Smooth muscle cell (in vitro differentiated cells): ENCODE results near the gene DNAJB2. TPM values are rescaled to one million over a fixed set of nuclear protein-coding genes. Genes with fewer than 3 reads are reported as not detected.

ENCODE experiments used
- DNase-seq: peaks from one replicate; lab custom pipeline; 2025; ENCODE audit not compliant: unreplicated experiment; lab: John Stamatoyannopoulos, UW
- H2AFZ ChIP-seq: fragments of 200-600 bp; sonication (generic); 2 replicates; pipeline ENCODE4 v1.6.0; 2016; ENCODE audit warnings: antibody characterized with exemption, low read depth, mild to moderate bottlenecking
- H3F3A ChIP-seq: fragments of 200-600 bp; sonication (generic); 2 replicates; pipeline ENCODE4 v1.6.0; 2017; ENCODE audit warnings: antibody characterized with exemption, low read depth
- H3K27ac ChIP-seq: fragments of 200-600 bp; sonication (generic); 2 replicates; pipeline ENCODE4 v1.5.1; 2016; ENCODE audit warnings: low read depth, mild to moderate bottlenecking
- H3K27me3 ChIP-seq: fragments of 200-600 bp; sonication (generic); 2 replicates; pipeline ENCODE4 v1.6.1; 2016; ENCODE audit warnings: low read depth, mild to moderate bottlenecking
- H3K36me3 ChIP-seq: fragments of 200-600 bp; sonication (generic); 2 replicates; pipeline ENCODE4 v1.5.1; 2016; ENCODE audit warnings: low read depth
- H3K4me1 ChIP-seq: fragments of 200-600 bp; sonication (generic); 2 replicates; pipeline ENCODE4 v1.5.1; 2016; ENCODE audit warnings: low read depth
- H3K4me2 ChIP-seq: fragments of 200-600 bp; sonication (generic); 2 replicates; pipeline ENCODE4 v1.6.0; 2016; ENCODE audit warnings: mild to moderate bottlenecking
- H3K4me3 ChIP-seq: fragments of 200-600 bp; sonication (generic); 2 replicates; pipeline ENCODE4 v1.5.1; 2016; ENCODE audit warnings: mild to moderate bottlenecking
- H3K79me2 ChIP-seq: fragments of 200-600 bp; sonication (generic); 2 replicates; pipeline ENCODE4 v1.6.0; 2016; ENCODE audit warnings: low read depth, mild to moderate bottlenecking
- H3K9ac ChIP-seq: fragments of 200-600 bp; sonication (generic); 2 replicates; pipeline ENCODE4 v1.6.0; 2016; ENCODE audit warnings: low read depth
- H3K9me3 ChIP-seq: fragments of 200-600 bp; sonication (generic); replicated peaks from 2 replicates; pipeline ENCODE4 v1.5.1; 2016; ENCODE audit warnings: low read depth
- H4K20me1 ChIP-seq: fragments of 200-600 bp; sonication (generic); 2 replicates; pipeline ENCODE4 v1.6.0; 2016; ENCODE audit warnings: low read depth
- WGBS: methylation state at CpG from one replicate; pipeline ENCODE4 v1.1.7; 2016; ENCODE audit warnings: low lambda C conversion rate; 5-methylcytosine and 5-hydroxymethylcytosine counted together
- polyA plus RNA-seq: library from polyadenylated mRNA; unstranded; fragments of >200 nt; fragmentation: Nextera tagmentation; extraction: Ambion mirVana; gene quantifications from 2 replicates; pipeline ENCODE4 v1.2.1, GENCODE V29; 2016
- total RNA-seq: library from RNA; depleted of rRNA; stranded (reverse); fragments of >200 nt; gene quantifications from 2 replicates; pipeline ENCODE4 v1.2.3, GENCODE V29; 2014
- TF ChIP-seq, protein P1 (sequence below): fragments of 200-600 bp; sonication (generic); IDR thresholded peaks from 2 replicates; pipeline ENCODE4 v1.5.1; 2017; ENCODE audit warnings: borderline replicate concordance, mild to moderate bottlenecking, antibody characterized with exemption; ENCODE audit not compliant: insufficient read depth, poor library complexity, severe bottlenecking

The DNAJB2 gene
- total and polyA plus RNA-seq, 2 experiments from 2014 or later = 14.3 to 52.4 TPM

DNA sequence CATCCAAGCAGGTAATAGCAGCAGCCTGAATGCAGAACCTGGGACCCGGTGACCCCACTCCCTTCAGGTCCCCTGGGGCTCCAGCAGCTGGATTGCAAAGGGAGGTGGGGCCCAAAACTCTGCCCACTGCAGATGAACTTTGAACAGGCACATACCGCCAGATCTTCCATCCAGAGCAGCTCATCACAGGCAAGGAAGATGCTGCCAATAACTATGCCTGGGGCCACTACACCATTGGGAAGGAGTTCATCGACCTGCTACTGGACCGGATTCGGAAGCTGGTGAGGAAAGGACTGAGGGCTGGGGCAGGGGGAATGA, 9.2 kb upstream of the DNAJB2 start:
- DNase-seq = no peak
- Histone ChIP-seq H2AFZ (no peak overlapping the region), H3K79me2 (no peaks in the 10 kb centered on the region), H3K4me1 (peaks cover 3% of the 10 kb centered on the region), H3K4me2 (no peak overlapping the region), H3K36me3 (no peaks in the 10 kb centered on the region), H3K4me3 (no peak overlapping the region), H3K9me3 (no peaks in the 10 kb centered on the region), H3F3A (peaks cover 3% of the 10 kb centered on the region), H3K9ac (no peak overlapping the region), H3K27me3 (no peaks in the 10 kb centered on the region), H3K27ac (no peak overlapping the region), H4K20me1 (no peaks in the 10 kb centered on the region)
- 92% methylated on average over 5 of the region's 5 CpGs for WGBS
- TF ChIP-seq, protein P1, sequence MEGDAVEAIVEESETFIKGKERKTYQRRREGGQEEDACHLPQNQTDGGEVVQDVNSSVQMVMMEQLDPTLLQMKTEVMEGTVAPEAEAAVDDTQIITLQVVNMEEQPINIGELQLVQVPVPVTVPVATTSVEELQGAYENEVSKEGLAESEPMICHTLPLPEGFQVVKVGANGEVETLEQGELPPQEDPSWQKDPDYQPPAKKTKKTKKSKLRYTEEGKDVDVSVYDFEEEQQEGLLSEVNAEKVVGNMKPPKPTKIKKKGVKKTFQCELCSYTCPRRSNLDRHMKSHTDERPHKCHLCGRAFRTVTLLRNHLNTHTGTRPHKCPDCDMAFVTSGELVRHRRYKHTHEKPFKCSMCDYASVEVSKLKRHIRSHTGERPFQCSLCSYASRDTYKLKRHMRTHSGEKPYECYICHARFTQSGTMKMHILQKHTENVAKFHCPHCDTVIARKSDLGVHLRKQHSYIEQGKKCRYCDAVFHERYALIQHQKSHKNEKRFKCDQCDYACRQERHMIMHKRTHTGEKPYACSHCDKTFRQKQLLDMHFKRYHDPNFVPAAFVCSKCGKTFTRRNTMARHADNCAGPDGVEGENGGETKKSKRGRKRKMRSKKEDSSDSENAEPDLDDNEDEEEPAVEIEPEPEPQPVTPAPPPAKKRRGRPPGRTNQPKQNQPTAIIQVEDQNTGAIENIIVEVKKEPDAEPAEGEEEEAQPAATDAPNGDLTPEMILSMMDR = no peak

- Histone ChIP-seq H4K20me1 (no peaks in the 10 kb centered on the region), H3K79me2 (no peaks in the 10 kb centered on the region), H2AFZ (no peak overlapping the region), H3K4me3 (no peak overlapping the region), H3K9me3 (no peaks in the 10 kb centered on the region), H3K27me3 (no peaks in the 10 kb centered on the region), H3K9ac (no peak overlapping the region), H3F3A (peaks cover 3% of the 10 kb centered on the region), H3K4me2 (no peak overlapping the region), H3K27ac (no peak overlapping the region), H3K36me3 (no peaks in the 10 kb centered on the region), H3K4me1 (peaks cover 3% of the 10 kb centered on the region)
- no peak for DNase-seq
- WGBS = 89% methylated on average over 2 of the region's 2 CpGs
- TF ChIP-seq, protein P1 = no peak
These were observed 8.1 kb upstream of the DNAJB2 start for GRCh38 chr2:219271021-219271420.

- Histone ChIP-seq H3K4me1 (peaks cover 3% of the 10 kb centered on the region), H3K4me3 (no peak overlapping the region), H3K79me2 (no peaks in the 10 kb centered on the region), H3K9ac (no peak overlapping the region), H3K27me3 (no peaks in the 10 kb centered on the region), H3K4me2 (no peak overlapping the region), H4K20me1 (no peaks in the 10 kb centered on the region), H3K36me3 (no peaks in the 10 kb centered on the region), H3F3A (peaks cover 3% of the 10 kb centered on the region), H3K9me3 (no peaks in the 10 kb centered on the region), H3K27ac (no peak overlapping the region), H2AFZ (no peak overlapping the region)
- WGBS = 90% methylated on average over 4 of the region's 4 CpGs
- DNase-seq = no peak
- TF ChIP-seq, protein P1 = no peak
These were observed 6.8 kb upstream of the DNAJB2 start for GRCh38 chr2:219272356-219272755.

DNA sequence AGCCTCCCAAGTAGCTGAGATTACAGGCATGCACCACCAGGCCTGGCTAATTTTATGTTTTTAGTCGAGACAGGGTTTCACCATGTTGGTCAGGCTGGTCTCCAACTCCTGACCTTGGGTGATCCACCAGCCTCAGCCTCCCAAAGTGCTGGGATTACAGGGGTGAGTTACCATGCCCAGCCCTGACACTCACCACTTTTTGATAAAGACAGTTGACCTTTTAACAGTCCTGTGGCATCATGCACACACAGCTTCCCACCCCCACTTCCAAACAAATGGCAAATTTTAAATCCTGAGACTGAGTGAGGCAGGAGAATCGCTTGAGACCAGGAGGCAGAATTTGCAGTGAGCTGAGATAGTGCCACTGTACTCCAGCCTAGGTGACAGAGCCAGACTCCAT, 6.2 kb upstream of the DNAJB2 start:
- H3K4me1 ChIP-seq = peaks cover 6% of the 10 kb centered on the region
- DNase-seq = no peak
- WGBS = 35% methylated on average over 2 of the region's 2 CpGs
- TF ChIP-seq, protein P1 = no peak
- H3K27me3 ChIP-seq = no peaks in the 10 kb centered on the region
- H4K20me1 ChIP-seq = no peaks in the 10 kb centered on the region
- no peak overlapping the region for H3K4me2 ChIP-seq
- H3K36me3 ChIP-seq = no peaks in the 10 kb centered on the region
- no peaks in the 10 kb centered on the region for H3K79me2 ChIP-seq
- peak overlapping the region; percentile 98 for H3K27ac ChIP-seq
- no peaks in the 10 kb centered on the region for H3K9me3 ChIP-seq
- no peak overlapping the region for H2AFZ ChIP-seq
- no peak overlapping the region for H3K4me3 ChIP-seq
- H3K9ac ChIP-seq = no peak overlapping the region
- H3F3A ChIP-seq = peaks cover 4% of the 10 kb centered on the region
